Left forelimb (tissue), 1 donor: ENCODE results near the gene EYA2.

ENCODE experiments used
- DNase-seq: peaks from one replicate; pipeline ENCODE4 v3.0.0-alpha.2; 2018; ENCODE audit warnings: low spot score

EYA2 gene

DNA sequence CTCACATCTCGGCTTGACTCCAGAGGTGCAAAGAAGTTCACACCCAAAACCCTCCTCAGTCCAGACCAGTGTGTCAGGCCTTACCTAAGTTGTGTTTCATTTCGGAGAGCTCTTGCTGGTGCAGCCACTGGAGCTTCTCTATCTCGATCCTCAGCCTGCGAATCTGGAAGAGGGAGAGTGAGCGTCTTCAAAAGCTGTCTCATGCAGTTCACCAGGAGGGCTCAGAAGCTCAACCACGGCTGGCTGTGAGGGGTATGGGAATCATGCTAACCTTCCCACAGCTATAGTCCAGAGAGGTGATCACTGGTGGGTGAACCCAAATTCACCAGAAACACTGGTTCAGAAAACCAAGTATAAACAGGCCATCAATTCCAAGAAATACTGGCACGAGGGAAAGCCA, 332.5 kb downstream of the EYA2 start:
- DNase-seq: no peak

DNA sequence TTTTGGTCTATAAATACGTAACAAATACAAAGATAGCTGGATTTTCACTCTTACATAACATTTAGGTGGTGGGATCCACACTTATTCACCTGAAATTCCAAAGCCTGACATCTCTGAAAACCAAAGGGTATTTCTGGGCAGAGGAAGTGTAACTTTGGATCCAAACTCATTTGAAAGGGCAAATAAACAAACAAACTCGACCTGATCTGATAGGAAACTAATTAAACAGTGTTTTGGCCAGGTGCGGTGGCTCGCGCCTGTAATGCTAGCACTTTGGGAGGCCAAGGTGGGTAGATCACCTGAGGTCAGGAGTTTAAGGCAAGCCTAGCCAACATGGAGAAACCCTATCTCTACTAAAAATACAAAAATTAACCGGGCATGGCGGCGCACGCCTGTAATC, 332.9 kb downstream of the EYA2 start:
- no peak for DNase-seq

GRCh38 chr20:47228654-47229053, 334.0 kb downstream of the EYA2 start:
- DNase-seq: no peak

DNA sequence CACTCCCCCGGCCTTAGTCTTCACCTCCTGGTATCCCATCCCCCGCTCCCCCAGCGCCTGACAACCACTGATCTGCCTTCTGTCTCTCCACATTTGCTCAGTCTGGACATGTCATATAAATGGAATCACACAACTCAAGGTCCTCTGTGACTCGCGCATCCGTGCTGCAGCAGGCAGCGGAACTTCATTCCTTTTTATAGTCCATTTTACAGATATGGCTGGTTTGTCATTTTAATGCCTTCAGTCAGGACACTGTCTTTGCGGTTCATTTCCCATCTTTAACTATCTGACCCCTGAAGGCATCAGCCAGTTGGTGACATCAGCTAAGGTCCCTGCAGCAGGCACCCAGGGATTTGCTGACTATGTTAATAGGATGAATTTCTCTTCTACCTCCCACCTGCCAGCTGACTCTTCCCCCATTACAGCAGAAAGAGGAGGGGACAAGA, 336.2 kb downstream of the EYA2 start:
- DNase-seq: no peak

GRCh38 chr20:47231382-47232039, 336.9 kb downstream of the EYA2 start:
- no peak for DNase-seq

DNA sequence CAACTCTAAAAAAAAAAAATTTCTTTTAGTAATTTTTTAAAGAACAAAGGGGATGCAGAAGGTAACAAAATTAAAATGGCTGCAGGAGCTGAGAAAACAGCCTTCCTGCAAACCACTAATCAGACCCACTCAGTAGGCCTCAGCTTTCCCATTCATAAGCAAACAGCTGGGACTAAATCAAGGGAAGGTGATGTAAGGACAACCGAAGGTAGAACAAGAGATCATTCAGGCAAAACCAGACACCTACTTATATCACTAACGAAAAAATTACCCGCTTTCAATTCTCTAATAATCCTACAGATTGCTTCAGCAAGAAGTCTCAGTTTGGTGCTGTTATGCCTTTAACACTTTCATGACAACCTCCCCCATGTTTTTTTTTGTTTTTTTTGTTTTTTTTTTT, 337.9 kb downstream of the EYA2 start:
- DNase-seq: no peak

DNA sequence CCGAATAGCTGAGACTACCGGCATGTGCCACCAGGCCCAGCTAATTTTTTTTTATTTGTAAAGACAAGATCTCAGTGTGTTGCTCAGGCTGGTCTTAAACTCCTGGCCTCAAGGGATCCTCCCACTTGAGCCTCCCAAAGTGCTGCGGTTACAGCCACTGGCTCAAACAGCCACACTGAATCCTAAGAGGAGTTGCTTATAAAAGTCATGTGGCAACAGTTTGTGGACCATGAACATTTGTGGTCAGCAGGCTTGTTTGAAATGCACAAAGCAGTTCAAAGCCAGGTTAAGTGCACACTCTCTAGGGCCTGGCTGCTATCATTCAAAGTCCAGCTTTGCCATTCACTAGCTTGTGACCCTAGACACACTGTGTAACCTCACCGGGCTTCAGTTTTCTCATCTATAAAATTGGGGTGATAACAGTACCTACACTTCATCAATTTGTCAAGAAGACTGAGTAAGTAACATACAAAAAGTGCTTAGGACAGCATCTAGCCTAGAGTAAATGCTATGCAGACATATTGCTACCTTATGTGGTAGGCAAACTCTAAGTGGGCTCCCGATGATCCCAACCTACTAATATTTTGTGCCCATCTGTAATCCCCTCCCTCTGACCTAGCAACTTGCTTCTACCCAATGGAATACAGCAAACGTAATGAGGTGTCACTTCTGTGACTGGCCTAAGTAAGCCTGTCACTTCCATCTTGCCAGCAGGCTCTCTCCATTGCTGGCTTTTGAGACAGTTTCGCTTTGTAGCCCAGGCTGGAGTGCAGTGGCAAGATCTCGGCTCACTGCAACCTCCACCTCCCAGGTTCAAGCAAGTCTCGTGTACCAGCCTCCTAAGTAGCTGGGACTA, 338.9 kb downstream of the EYA2 start:
- DNase-seq: no peak

DNA sequence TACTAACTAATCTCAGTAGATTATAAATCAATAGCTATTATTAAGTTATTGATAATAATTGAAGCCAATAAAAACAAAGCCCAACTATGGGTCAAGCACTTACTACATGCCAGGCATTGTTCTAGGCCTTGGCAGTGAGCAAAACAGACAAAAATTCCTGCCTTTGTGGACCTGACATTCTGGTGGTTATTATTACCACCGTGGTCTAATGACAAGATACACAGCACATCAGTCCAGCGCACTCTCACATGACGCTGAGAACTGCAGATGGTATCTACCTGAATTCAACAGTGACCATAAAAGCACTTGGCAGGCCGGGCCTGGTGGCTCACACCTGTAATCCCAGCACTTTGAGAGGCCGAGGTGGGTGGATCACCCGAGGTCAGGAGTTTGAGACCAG, 340.5 kb downstream of the EYA2 start:
- no peak for DNase-seq

- no peak for DNase-seq
Observed at GRCh38 chr20:47235853-47236638, 341.4 kb downstream of the EYA2 start.

GRCh38 chr20:47236639-47236900, 341.9 kb downstream of the EYA2 start:
- DNase-seq: no peak

DNA sequence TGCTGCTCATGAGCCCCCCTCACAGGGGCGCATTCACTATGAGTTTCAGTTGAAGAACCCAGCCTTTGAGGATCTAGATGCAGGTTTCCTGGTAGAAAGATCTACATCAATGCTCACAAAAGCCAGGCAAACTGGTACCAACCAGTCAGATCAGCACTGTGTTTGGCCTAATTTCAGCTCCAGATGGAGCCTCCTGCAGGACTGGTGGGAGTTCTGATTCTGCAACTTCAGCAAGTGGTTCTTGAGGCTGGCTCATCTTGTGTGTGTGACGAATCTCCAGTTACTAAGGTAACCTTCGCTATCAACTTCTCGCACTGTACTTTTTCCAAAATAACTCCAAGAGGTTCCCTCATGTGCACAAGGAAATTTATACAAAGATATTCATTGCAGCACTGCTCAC, 343.1 kb downstream of the EYA2 start:
- no peak for DNase-seq
